Measurements from ENCODE around the gene GLIS2.

DNA sequence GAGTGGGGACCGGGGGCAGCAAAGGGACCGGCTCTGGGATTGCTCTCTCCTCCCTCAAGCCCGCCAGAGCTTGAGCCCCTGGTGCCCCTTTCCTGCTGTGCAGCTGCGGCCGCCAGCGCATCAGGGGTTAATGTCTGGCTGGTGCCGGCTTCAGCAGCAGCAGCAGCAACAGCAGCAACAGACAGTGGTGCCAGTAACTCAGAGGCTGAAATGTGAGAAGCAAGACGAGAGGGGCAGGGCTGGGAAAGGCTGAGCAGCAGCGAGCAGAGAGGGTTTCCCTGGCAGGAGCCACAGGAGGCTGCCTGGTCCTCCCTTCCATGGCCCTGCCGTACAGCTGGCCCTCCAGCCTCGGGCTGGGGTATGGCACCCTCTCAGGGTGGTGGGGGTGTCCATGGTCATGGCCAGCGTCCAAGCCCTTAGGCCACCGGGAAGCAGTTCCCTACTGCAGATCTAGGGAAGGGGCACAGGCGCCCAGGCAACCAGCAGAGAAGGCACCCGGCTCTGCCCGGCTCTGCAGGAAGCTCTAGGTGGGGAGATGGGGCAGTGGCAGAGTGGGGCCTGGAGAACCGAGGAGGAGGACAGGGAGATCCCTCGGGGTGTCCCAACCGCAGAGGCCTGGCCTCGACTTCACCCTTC, 21.9 kb upstream of the GLIS2 start:
- TF ChIP-seq CEBPB (IDR thresholded peaks at IDR 0.05) (no peak), POLR2A (IDR thresholded peaks at IDR 0.05; ENCODE audit: low read length) (no peak), RAD21 (conservative IDR thresholded peaks at IDR 0.05 in 1 of 2, IDR thresholded peaks at IDR 0.05 in 1 of 2) (no peak), RCOR1 (IDR thresholded peaks at IDR 0.05; ENCODE audit: low read depth, low read length) (no peak), HOXB13 (CRISPR knock-in tag; IDR thresholded peaks at IDR 0.05; ENCODE audit: low read depth) (no peak)
- TF ChIP-seq, protein P1, sequence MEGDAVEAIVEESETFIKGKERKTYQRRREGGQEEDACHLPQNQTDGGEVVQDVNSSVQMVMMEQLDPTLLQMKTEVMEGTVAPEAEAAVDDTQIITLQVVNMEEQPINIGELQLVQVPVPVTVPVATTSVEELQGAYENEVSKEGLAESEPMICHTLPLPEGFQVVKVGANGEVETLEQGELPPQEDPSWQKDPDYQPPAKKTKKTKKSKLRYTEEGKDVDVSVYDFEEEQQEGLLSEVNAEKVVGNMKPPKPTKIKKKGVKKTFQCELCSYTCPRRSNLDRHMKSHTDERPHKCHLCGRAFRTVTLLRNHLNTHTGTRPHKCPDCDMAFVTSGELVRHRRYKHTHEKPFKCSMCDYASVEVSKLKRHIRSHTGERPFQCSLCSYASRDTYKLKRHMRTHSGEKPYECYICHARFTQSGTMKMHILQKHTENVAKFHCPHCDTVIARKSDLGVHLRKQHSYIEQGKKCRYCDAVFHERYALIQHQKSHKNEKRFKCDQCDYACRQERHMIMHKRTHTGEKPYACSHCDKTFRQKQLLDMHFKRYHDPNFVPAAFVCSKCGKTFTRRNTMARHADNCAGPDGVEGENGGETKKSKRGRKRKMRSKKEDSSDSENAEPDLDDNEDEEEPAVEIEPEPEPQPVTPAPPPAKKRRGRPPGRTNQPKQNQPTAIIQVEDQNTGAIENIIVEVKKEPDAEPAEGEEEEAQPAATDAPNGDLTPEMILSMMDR (IDR thresholded peaks at IDR 0.05) = no peak

Measured in A549 (cell line).